ENCODE data around the gene CLDN6. TPM values are rescaled to one million over a fixed set of nuclear protein-coding genes. Genes with fewer than 3 reads are reported as not detected.

Gene CLDN6
- polyA plus RNA-seq, 1 experiment, result 0.12 TPM

DNA sequence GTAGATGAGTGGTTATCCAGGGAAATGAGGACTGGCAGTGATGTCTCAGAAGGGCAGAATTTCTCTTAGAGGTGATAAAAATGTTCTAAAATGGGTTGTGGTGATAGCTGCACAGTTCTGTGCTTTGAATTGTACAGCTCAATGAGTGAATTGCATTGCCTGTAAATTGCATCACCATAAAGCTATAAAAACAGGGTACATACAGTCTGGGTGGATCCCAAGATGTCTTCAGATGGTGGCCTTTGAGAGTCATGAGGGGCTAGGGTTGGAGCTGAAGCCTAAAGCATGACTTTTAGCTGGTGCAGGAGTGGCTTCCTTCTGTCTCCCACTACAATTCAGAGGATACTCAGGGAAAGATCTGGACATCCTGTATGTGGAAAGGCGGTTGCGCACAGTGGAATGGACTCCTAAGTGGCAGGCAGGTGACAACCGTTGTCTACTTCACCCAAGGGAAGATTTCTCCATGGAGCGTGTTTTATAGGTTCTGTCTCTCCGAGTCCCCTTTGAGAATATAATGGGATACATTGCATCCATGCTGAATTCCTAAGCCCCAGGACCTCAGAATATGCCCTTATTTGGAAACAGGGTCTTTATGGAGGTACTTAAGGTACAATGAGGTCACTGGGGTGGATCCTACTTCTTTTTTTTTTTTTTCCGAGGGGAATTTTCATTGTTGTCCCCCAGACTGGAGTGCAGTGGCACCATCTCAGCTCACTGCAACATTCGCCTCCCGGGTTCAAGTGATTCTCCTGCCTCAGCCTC lies 45.8 kb upstream of the CLDN6 start:
- TF ChIP-seq, protein P1, sequence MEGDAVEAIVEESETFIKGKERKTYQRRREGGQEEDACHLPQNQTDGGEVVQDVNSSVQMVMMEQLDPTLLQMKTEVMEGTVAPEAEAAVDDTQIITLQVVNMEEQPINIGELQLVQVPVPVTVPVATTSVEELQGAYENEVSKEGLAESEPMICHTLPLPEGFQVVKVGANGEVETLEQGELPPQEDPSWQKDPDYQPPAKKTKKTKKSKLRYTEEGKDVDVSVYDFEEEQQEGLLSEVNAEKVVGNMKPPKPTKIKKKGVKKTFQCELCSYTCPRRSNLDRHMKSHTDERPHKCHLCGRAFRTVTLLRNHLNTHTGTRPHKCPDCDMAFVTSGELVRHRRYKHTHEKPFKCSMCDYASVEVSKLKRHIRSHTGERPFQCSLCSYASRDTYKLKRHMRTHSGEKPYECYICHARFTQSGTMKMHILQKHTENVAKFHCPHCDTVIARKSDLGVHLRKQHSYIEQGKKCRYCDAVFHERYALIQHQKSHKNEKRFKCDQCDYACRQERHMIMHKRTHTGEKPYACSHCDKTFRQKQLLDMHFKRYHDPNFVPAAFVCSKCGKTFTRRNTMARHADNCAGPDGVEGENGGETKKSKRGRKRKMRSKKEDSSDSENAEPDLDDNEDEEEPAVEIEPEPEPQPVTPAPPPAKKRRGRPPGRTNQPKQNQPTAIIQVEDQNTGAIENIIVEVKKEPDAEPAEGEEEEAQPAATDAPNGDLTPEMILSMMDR (IDR thresholded peaks at IDR 0.05; ENCODE audit: insufficient read depth, low read depth, low read length), result no peak
- Histone ChIP-seq H3K36me3 (ENCODE audit: control insufficient read depth, insufficient read depth, low read length) (no peaks in the 10 kb centered on the region), H3K4me3 (ENCODE audit: low read depth, low read length) (no peak overlapping the region), H3K27me3 (ENCODE audit: control insufficient read depth, insufficient read depth, low read length) (no peaks in the 10 kb centered on the region)
- DNase-seq (ENCODE audit: low read depth), result no peak
- CTCF ChIA-PET, result interaction anchor here (1.0 to 3.0 kb wide), 2 partner anchors 65 to 66 kb away, joined by 4 to 12 read pairs; no protein-coding TSS in a partner anchor
- POLR2A ChIA-PET, result no interaction called here

DNA sequence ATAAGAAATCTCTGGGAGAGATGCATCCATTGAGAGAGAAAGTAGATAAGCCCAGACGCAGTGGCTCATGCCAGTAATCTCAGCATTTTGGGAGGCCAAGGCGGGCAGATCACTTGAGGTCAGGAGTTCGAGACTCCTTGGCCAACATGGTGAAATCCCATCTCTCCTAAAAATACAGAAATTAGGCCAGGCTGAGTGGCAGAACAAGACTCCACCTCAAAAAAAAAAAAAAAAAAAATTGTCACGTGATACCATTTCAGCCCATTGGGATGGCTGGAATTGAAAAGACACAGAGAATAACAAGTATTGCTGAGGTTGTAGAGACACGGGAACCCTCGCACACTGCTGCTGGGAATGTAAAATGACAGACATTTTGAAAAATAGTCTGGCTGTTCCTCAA lies 44.6 kb upstream of the CLDN6 start:
- ChIA-PET CTCF (interaction anchor here (3.0 kb wide), 1 partner anchor 67 kb away, joined by 12 read pairs; no protein-coding TSS in a partner anchor), POLR2A (no interaction called here)
- no peak for DNase-seq (ENCODE audit: low read depth)
- TF ChIP-seq, protein P1 (IDR thresholded peaks at IDR 0.05; ENCODE audit: insufficient read depth, low read depth, low read length), result no peak
- H3K27me3 ChIP-seq (ENCODE audit: control insufficient read depth, insufficient read depth, low read length), result no peaks in the 10 kb centered on the region
- H3K36me3 ChIP-seq (ENCODE audit: control insufficient read depth, insufficient read depth, low read length), result no peaks in the 10 kb centered on the region
- H3K4me3 ChIP-seq (ENCODE audit: low read depth, low read length), result no peak overlapping the region

DNA sequence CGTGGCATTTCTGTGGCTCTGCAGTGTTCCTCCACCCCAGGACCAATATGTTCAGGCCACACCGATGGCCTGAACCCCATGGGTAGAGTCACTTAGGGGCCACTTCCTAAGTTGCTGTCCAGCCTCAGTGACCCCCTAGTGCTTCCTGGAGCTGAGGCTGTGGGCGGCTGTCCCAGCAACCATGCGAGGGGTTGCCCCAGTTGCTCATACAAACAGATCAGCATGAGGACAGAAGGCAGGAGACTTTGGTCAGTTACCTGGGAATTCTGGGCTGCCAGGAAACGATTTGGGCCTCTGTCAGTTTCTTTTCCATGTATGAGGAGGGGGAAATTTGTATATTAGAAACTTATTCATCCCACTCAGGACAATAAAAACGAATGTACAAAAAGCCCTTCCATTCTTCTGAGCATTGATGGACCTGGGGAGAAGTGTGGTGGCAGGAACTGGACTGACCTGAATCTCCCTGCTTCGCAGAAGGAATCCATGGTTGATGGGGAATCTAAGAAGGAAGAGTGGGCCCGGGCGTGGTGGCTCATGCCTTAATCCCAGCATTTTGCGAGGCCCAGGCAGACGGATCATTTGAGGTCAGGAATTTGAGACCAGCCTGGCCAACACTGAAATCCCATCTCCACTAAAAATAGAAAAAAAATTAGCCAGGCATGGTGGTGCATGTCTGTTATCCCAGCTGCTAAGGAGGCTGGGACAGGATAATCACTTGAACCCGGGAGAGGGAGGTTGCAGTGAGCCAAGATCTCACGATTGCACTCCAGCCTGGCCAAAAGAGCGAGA lies 42.5 kb upstream of the CLDN6 start:
- TF ChIP-seq, protein P1 (IDR thresholded peaks at IDR 0.05; ENCODE audit: insufficient read depth, low read depth, low read length), result no peak
- ChIA-PET POLR2A (no interaction called here), CTCF (interaction anchor here (1.1 to 3.1 kb wide), 10 partner anchors 11 to 109 kb away, joined by 3 to 56 read pairs (median 8); no protein-coding TSS in a partner anchor)
- Histone ChIP-seq H3K4me3 (ENCODE audit: low read depth, low read length) (no peak overlapping the region), H3K27me3 (ENCODE audit: control insufficient read depth, insufficient read depth, low read length) (no peaks in the 10 kb centered on the region), H3K36me3 (ENCODE audit: control insufficient read depth, insufficient read depth, low read length) (no peaks in the 10 kb centered on the region)
- no peak for DNase-seq (ENCODE audit: low read depth)

DNA sequence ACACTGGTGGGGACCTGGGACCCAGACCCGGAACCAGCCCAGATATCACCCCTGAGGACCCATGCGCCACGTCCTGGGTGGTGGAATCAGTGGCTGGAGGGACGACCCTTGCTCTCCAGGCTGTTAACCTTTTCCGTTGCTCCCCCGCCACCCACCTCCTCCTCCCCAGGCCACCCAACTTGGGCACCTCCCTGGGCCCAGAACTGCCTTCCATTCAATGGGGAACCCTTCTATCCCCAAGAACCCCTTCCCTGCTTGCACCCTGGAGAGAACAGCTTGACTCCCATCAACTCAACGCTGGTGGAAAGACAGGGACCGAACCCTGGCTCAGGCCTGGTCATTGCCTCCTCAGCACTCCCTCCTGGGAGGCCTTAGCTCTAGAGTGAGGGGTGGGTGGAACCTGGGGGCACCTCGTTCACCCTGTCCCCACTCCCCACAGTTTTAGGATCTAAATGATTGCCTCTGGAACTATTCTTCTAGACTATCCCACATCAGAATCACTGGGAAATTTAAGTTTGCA lies 41.8 kb upstream of the CLDN6 start:
- TF ChIP-seq, protein P1 (IDR thresholded peaks at IDR 0.05; ENCODE audit: insufficient read depth, low read depth, low read length), result no peak
- POLR2A ChIA-PET, result no interaction called here

More for the DNA sequence above, 41.8 kb upstream of the CLDN6 start:
- no peak for DNase-seq (ENCODE audit: low read depth)
- no peaks in the 10 kb centered on the region for H3K27me3 ChIP-seq (ENCODE audit: control insufficient read depth, insufficient read depth, low read length)
- CTCF ChIA-PET, result interaction anchor here (0.6 to 3.1 kb wide), 21 partner anchors 11 to 109 kb away, joined by 3 to 56 read pairs (median 7); partner anchors contain the start of gene ZNF213
- H3K4me3 ChIP-seq (ENCODE audit: low read depth, low read length), result peak overlapping the region; percentile 98
- H3K36me3 ChIP-seq (ENCODE audit: control insufficient read depth, insufficient read depth, low read length), result no peaks in the 10 kb centered on the region
